GM18951 (cell line): ENCODE data around the gene SLC22A2.

Experiments
- POLR2A ChIP-seq: IDR thresholded peaks from 4 replicates; pipeline ENCODE4 v1.6.1; 2011; ENCODE audit warnings: mild to moderate bottlenecking; ENCODE audit not compliant: insufficient read length, insufficient read depth; ENCODE audit errors: extremely low read depth
- in situ Hi-C: fragments of 300-500 bp; cut with MboI; formaldehyde crosslinking; loops from one replicate; pipeline ENCODE4 v1.12.0; 2022; ENCODE audit warnings: low sequenced_read_pairs, mixed read lengths, inconsistent platforms; ENCODE audit not compliant: unreplicated experiment

Gene SLC22A2

DNA sequence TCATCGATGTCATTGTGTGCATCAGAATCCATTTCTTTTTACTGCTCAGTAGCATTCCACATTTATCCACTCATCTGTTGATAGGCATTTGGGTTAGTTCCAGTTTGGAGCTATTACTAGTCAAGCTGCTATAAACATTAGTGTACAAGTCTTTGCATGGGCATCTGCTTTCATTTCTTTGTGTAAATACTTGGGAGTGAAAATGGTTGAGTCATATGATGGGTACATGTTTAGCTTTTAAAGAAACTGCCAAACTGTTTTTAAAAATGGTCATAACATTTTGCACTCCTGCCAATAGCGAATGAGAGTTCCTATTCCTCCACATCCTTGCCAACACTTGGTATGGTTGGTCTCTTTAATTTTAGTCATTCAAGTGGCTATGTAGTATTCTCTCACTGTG lies 21.2 kb upstream of the SLC22A2 start:
- in situ Hi-C loops, result no loop called here
- TF ChIP-seq POLR2A, result no peak

DNA sequence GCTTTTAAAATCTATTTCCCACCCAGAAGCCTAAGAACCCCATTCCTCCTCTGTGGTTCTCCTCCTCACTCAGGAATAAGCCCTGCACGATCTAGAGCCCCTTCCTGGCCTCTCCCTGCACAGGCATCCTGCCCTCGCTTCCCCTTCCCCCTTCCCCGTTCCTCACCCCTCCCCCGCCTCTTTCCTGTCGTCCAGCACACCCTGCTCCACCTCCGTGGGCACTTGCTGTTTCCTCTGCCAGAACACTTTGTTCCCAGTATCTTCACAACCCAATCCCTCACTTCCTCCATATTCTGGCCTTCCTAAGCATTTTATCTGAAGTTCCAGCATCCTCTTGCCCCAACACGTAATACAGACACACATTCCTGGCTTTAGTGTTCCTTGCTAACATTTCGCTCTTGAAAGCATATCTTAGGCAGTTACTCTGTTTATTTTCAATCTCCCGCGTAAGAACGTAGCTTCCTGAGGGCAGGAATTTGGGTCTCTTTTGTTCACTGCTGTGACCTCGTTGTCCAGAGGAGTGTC lies 20.2 kb upstream of the SLC22A2 start:
- in situ Hi-C loops, result no loop called here
- TF ChIP-seq POLR2A, result no peak

DNA sequence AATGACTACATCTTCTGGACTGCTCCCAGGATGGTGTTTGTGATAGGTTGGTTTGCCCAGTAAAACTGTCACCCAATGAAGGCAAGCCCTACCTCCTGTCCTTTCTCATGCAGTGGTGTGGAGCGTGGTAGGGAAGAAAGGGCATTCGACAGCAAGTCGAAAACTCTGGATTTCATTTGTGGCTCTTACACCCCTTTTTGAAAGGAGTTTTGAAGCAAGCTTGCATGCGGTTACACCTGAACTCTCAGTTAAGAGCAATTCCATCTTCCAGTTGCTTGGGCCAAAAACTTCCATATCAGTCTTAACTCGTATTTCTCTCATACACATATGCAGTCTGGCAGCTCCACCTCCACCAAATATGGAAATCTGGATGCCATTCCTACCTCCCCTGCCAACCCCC lies 19.7 kb upstream of the SLC22A2 start:
- no peak for TF ChIP-seq POLR2A
- in situ Hi-C loops, result no loop called here

DNA sequence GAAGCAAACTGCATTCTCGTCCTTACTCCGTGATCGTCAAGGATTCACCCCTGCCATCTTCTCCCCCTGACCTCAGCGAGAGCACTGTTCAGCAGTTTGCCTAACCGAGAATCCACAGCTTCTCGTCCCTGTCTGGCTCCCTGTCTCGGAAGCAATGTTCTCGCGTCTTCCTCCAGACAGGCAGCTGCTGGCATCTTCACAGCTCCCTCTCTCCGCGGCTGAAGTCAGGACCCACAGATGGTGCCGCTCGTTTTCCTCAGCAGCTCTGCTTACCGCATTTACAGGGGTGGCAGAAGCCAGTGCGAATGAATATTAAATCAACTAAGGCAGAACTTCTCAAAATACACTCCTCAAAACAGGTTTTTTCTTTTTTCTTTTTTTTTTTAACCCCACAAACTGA lies 18.9 kb upstream of the SLC22A2 start:
- TF ChIP-seq POLR2A, result no peak
- in situ Hi-C loops, result no loop called here

DNA sequence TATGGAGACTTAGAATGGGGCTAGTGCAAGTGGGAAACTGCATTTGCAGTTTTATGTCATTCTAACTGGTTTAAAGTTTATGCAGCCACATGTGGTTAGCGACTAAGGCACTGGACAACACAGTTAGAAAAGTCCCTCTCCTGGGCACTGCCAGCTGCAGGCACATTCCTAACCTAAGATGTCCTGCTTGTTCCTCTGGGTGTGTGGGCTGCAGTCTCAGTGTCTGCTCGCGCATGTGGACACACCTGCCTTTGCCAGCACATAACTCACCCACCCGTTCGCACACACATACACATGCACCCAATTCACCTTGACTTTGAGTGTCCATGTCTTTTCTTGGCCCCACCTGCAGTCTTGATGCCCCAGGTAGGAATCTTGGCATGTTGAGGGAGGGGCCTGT lies 18.5 kb upstream of the SLC22A2 start:
- in situ Hi-C loops, result no loop called here
- no peak for TF ChIP-seq POLR2A

DNA sequence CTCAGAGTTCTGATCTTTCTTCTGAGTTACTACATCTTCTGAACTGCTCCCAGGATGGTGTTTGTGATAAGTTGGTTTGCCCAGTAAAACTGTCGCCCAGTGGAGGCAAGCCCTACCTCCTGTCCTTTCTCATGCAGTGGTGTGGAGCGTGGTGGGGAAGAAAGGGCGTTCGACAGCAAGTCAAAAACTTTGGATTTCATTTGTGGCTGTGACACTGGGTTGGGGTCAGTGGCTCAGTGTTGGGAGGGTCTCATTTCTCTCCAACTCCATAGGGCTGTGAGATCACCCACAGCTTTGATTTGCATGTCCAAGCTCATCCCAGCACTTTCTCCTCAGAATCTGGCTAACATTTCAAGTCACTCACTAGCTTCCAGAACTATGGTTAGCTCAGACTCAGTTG lies 17.5 kb upstream of the SLC22A2 start:
- no peak for TF ChIP-seq POLR2A
- in situ Hi-C loops, result no loop called here

DNA sequence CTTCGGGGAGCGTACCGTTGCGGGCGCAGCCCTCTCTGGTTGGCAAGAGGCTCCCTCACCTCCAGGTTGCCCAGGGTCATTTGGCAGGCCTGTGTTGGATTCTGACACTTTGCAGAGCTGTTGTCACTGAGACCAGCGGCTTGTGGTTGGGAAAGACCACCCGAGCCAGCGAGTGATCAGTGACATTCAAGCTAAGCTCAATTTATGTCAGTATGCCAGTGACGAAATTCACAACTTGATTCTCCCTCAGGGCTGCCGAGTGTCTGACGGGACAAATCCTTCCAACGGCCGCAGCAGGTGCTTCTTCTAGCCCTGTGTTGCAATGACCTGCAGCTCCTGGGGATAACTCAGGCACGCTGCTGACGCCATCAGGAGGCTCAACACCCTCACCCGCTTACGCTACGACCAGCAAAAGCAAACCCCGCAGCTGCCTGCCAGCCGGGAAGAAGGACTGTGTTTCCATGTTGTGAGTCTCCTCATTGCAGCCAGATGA lies 16.9 kb upstream of the SLC22A2 start:
- in situ Hi-C loops, result no loop called here
- no peak for TF ChIP-seq POLR2A

DNA sequence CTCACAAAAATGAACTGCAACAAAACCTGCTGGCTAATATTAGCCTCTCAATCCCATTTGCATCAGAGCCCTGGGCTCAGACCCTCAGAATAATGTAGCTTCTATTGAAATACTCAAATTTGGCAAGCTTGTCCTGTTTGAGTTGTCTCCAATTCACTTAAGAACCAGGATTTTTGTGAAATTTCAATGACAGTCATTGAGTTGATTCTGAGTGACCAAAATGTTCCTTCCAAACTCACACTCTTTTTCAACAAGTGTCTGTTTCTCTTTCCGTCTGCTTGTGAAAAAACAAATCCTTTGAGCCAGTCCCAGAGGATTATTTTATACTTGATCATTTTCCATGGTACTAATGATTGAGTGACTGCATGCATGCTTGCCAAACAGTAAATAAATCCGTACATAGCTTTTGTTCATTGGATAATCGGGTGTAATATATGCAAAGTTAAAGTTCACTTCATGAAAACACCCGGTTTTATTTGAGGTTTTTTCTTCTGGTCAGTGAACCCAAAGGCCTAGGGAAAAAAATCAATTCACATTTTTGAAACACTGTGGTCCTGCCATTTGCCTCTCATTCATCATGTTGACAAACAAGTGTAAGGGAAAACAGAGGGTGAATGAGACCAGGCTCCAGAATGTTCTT lies 16.4 kb upstream of the SLC22A2 start:
- no peak for TF ChIP-seq POLR2A
- in situ Hi-C loops, result no loop called here

DNA sequence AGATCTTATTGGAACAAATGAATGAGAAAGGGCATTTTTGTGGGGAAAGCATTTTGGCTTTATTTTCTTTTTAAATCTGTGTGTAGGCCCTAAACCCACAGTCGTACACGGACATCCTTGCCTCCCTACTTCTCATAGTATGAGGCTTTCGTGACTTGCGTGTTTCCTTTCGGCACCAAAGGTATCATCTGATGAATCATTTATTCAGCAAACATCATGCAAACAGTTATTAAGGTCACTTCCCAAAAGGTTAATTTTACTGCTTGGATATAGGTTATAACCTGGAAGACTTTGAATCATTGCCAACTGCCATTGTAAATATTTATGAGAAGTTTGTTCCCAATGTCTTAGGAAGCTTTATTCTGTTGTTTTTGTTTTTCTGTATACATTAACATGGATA lies 15.1 kb upstream of the SLC22A2 start:
- TF ChIP-seq POLR2A, result no peak
- in situ Hi-C loops, result no loop called here

DNA sequence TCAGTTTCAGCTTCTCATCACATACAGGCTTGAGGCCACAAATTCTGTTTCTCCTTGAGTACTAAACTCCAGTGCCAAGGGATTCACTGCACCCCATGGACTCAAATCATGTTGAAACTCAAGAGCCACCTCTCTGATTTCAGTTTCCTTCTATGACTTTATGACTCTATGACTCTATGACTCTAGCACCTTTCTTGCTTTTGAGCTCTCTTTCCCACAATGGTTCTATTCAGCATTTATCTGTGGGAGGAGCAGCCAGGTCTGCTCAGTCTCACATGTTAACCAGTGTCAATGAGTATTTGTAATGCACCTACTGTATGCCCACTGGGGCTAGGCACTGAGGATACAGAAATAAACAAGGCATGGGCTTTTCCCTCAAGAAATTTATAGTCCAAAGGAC lies 14.6 kb upstream of the SLC22A2 start:
- no peak for TF ChIP-seq POLR2A
- in situ Hi-C loops, result no loop called here

DNA sequence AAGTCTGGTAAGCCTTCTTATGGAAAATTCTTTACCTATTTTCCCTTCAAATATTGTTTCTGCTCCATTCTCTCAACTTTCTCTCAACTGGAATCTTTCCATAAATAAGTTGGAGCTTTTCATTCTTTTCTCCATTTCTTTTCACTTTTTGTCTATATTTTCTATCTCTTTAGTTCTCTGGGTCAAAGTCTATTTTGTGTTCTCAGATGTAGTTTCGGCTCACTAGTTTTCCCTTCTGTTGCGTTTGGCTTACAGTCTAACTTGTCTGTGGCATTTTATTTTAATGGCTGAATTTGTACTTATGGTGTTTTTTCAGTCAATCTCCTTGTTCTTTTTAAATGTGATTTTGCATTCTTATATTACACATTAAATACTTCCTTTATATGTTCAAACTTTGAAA lies 14.1 kb upstream of the SLC22A2 start:
- in situ Hi-C loops, result no loop called here
- no peak for TF ChIP-seq POLR2A

DNA sequence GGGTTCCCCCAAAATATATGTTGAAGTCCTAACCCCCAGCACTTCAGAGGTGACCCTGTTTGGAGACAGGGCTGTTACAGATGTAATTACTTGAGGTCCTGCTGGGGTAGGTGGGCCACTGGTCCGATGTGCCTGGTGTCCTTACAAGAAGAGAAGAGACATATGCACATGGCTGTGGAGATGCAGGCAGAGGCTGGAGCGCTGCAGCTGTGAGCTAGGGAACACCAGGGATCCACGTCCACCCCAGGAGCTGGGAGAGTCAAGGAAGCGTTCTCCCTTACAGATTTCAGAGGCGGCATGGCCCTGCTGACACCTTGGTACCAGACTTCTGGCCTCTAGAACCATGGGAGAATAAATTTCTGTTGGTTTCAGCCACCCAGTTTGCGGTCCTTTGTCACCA lies 11.7 kb upstream of the SLC22A2 start:
- TF ChIP-seq POLR2A, result no peak
- in situ Hi-C loops, result no loop called here

DNA sequence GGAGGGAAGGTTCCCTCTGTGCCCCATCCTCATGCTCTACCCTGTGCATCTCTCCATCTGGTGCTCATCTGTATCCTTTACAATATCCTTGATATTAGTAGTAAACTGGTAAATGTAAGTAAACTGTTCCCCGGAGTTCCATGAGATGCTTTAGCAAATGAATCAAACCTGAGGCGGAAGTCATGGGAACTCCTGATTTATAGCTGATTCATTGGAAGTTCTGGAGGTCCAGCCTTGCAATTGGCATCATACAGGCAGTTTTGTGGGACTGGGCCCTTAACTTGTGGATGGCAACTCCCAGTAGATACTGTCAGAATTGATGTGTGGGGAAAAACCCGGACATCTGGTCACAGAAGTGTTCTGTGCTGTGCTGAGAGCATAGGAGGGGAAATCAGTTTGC lies 11.2 kb upstream of the SLC22A2 start:
- TF ChIP-seq POLR2A, result no peak

DNA sequence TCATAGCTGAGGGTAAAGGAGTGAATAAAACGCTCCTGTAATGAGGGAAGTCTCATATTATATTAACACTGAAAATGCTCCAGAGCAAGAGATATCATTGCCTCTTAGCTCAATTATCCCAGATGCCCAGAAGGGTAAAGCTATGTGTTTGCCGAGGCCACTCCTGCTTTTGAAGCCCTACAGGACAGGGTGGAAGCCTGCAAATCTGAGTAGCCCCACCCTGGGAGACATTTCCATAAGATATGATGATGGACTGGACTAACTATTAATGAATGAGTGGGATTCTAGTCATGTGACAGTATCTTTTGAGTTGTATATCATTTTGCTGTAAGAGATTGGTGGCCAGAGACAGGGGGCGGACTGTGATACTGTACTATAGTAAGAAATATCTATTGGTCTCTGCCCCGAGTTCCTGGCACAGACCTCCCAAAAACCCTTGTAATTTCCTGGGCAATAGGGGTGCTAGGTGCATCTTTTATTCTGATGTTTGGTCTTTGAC lies 10.5 kb upstream of the SLC22A2 start:
- in situ Hi-C loops, result no loop called here
- no peak for TF ChIP-seq POLR2A

More for the DNA sequence above, 11.2 kb upstream of the SLC22A2 start:
- in situ Hi-C loops, result no loop called here

DNA sequence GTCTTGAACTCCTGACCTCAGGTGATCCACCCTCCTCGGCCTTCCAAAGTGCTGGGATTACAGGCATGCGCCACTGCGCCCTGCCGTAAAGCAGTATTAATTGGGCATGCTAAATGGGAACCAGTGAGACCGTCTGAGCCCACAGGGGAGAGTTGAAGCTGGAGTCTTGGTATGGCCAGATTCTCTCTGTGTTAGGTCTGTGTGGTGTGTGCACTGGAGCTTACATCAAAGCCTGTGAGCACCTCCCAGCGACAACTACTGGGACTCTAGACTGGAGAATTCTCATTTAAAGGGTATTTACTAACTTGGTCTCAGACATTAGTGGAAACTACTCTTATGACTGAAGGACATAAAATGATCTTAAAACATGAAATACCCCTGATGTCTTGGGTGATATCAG lies 8.5 kb upstream of the SLC22A2 start:
- in situ Hi-C loops, result no loop called here
- no peak for TF ChIP-seq POLR2A

DNA sequence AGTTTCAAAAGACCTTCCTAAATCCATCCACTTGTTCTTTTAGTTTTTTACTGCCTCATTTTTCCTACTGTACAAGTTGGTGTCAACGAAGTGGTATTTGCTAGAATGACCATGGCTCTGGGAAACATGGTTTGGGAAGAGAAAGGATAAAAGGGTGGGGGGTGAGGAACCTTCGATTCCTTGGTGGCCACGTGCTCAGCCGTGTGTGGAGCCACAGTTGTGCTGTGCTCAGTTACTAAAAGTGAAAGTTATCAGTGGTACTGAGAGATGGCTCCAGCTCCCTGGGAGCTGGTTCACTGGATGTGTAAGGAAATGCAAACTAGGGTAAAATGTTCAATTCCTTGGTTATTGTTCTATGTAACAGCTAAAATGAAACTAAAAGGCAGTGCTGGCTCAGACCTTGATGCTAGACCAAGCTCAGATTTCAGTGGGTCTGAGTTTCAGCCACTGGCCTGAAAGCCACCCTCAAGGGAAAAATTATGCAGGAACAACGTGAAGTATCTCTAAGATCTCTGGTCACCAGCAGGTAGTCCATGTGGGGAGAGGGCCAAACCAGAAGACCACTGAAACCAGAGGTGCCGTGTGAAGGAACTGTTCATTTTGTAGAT lies 7.4 kb upstream of the SLC22A2 start:
- in situ Hi-C loops, result no loop called here
- TF ChIP-seq POLR2A, result no peak
